ENCODE data around the gene GP1BB. TPM values are rescaled to one million over a fixed set of nuclear protein-coding genes. Genes with fewer than 3 reads are reported as not detected.

Gene GP1BB
- total RNA-seq, 1 donor from 2014 or later, result 5.7 TPM

DNA sequence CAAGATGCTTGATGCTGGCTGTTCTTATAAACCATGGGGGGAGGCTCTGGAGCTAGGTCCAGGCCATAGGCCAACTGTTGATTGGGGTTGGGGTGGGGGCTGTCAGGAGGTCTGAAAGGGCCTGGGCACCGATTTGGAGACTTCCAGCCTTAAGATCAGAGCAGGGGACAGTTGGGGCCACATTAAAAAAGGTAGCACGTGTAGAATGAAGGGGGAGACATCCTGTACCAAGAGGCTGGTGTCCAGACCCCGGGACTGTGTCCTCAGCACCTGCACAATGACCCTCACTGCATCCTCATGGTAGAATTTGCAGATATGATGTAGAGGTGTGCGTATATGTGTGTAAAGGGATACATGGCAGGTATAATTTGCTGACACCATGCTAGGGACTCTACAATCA lies 24.8 kb downstream of the GP1BB start:
- Mint-ChIP-seq H3K27ac (no peak overlapping the region), H3K27me3 (ENCODE audit: low read depth) (peaks cover 30% of the 10 kb centered on the region), H3K4me3 (no peak overlapping the region), H3K36me3 (no peaks in the 10 kb centered on the region), H3K9me3 (no peaks in the 10 kb centered on the region), H3K4me1 (peaks cover 5% of the 10 kb centered on the region)
- TF ChIP-seq, protein P1, sequence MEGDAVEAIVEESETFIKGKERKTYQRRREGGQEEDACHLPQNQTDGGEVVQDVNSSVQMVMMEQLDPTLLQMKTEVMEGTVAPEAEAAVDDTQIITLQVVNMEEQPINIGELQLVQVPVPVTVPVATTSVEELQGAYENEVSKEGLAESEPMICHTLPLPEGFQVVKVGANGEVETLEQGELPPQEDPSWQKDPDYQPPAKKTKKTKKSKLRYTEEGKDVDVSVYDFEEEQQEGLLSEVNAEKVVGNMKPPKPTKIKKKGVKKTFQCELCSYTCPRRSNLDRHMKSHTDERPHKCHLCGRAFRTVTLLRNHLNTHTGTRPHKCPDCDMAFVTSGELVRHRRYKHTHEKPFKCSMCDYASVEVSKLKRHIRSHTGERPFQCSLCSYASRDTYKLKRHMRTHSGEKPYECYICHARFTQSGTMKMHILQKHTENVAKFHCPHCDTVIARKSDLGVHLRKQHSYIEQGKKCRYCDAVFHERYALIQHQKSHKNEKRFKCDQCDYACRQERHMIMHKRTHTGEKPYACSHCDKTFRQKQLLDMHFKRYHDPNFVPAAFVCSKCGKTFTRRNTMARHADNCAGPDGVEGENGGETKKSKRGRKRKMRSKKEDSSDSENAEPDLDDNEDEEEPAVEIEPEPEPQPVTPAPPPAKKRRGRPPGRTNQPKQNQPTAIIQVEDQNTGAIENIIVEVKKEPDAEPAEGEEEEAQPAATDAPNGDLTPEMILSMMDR (IDR thresholded peaks at IDR 0.05; ENCODE audit: unreplicated experiment), result no peak
- DNase-seq (ENCODE audit: low spot score in 2 of 2, unreplicated experiment in 2 of 2), result no peak

DNA sequence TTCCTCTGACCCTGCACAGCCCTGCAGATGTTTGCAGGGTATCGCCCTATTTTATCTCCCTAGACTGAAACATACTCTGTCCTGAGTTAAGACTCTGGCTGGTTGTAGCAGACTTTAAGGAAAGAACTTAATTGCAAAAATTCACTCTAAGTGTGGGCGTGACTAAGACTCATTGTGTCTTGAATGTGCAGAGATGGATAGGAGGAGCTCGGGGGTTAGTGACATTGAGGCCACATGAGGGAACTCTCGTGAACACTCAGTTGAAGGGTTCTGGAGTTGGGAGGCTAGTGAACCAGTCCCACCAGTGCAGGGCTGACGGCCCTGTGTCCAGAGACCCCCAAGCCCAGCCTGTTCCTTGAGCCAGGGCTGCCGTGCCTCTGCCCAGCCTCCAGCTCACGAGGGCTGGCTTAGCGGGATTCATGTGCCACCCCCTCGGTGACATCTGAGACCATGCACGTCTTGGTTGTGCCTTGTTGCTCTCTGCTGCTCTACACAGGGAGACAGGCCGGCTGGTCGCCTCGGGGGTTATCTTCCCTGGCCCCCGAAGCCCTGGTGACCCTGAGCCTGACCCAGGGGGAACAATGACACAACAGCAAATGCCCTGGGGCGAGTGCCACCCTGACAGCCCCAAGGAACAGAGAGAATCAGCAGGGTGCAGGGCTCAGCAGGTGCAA lies 25.8 kb downstream of the GP1BB start:
- Mint-ChIP-seq H3K27me3 (ENCODE audit: low read depth) (peaks cover 39% of the 10 kb centered on the region), H3K4me1 (peaks cover 5% of the 10 kb centered on the region), H3K4me3 (no peak overlapping the region), H3K36me3 (no peaks in the 10 kb centered on the region), H3K27ac (no peak overlapping the region), H3K9me3 (no peaks in the 10 kb centered on the region)
- no peak for DNase-seq (ENCODE audit: low spot score in 2 of 2, unreplicated experiment in 2 of 2)
- TF ChIP-seq, protein P1 (IDR thresholded peaks at IDR 0.05; ENCODE audit: unreplicated experiment), result no peak

DNA sequence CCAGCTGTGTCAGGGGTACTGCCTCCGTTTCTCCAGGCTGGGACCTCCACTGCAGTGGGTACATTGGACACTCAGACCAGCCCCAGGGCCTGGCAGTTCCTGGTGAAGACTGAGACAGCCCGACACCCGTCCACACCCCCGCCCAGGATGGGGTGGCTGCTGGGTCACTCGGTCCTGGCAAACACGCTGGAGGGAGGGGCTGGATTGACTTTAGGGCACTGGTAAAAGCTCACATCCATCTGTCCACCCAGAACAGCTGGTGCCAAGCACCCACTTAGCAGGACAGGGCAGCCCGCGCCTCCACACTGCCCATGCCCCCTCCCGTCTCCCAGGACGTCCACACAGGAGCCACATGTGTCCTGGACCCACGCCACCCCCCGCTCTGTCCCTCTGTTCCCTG lies 26.5 kb downstream of the GP1BB start:
- Mint-ChIP-seq H3K4me3 (no peak overlapping the region), H3K4me1 (peaks cover 5% of the 10 kb centered on the region), H3K36me3 (no peaks in the 10 kb centered on the region), H3K27me3 (ENCODE audit: low read depth) (peaks cover 47% of the 10 kb centered on the region), H3K9me3 (no peaks in the 10 kb centered on the region), H3K27ac (no peak overlapping the region)
- TF ChIP-seq, protein P1 (IDR thresholded peaks at IDR 0.05; ENCODE audit: unreplicated experiment), result no peak
- DNase-seq (ENCODE audit: low spot score in 2 of 2, unreplicated experiment in 2 of 2), result no peak

DNA sequence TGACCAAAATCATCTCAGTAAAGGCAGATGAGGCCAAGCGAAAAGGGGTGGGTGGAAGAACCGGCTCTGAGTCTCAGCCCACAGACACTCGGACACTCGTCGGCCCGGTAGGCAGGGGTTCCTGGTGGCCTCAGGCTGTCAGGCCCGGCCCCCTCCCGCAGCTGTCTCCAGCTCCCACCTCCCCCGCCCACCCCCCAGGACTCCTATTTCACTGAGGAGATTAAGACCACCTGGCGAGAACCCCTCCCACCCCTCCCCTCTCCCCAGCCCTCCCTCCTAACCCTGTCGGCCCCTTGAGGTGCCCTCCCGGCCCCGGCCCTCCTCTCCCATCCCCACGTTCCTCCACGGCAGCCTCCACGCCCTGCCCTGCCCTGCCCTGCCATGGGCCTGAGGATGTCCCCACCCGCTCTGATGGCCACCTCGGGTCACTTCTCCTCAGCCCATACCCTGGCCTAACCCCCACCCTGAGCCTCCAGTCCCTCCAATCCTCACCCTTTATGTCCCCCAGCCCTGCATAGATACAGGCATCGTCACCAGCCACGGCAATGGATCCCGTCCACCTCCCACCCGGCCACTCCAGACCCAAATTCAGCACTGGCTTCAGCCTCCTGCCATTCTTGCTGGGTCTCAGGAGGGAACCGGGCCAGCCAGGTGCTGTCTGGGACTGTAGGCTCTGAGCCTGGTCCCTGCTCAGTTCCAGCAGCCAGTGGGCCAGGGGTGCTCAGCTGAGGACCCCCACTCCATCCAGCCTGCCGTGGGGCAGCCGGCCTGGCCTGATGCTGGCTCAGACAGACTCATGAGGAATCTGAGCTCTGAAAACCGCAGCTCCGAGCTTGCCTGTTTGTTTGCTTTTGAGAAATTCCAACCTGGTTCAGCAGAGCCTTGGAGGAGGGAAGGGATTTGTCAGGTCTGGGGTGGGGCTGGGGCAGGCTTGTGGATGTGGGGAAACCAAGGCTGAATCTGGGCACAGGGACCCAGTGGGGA lies 27.5 kb downstream of the GP1BB start:
- H3K36me3 Mint-ChIP-seq, result no peaks in the 10 kb centered on the region

DNA sequence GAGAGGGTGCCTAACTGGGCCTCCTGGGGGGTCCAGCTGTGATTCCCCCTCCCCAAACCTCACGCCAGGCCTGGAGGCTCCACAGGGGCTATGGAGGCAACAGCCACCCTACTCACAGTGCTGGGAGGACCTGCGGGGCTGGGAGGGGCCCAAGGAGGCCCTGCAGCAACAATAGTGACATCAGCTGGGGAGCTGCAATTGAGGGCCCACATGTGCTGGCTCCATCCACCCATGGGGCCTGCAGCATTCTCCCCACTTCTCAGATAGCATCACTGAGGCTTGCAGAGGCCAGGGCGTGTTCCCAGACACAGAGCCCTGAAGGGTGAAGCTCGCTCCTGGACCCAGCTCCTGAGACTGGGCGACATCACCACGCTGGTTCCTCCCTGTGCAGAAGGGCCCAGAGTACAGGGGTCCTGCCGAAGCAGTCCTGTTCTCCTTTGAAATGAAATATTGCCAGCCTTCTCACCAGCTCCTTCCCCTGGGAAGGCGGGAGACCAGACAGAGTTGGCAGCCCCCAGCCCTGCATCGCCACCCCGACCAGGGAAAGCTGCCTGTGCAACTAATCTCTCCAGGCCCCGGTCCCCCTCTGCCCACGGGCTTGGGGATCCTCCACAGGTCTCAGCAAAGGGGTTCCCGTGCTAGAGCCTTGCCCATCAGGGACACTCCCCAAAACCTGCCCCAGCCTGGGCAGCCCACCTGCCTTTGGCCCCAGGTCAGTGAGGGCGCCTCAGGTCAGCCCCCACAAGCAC lies 28.3 kb downstream of the GP1BB start:
- Mint-ChIP-seq H3K27ac (no peak overlapping the region), H3K27me3 (ENCODE audit: low read depth) (peaks cover 65% of the 10 kb centered on the region), H3K36me3 (no peaks in the 10 kb centered on the region), H3K4me3 (no peak overlapping the region), H3K9me3 (no peaks in the 10 kb centered on the region), H3K4me1 (peaks cover 12% of the 10 kb centered on the region)
- TF ChIP-seq, protein P1 (IDR thresholded peaks at IDR 0.05; ENCODE audit: unreplicated experiment), result no peak
- DNase-seq (ENCODE audit: low spot score in 2 of 2, unreplicated experiment in 2 of 2), result no peak

More for the DNA sequence above, 27.5 kb downstream of the GP1BB start:
- no peak overlapping the region for H3K4me3 Mint-ChIP-seq
- TF ChIP-seq, protein P1 (IDR thresholded peaks at IDR 0.05; ENCODE audit: unreplicated experiment), result no peak
- H3K27me3 Mint-ChIP-seq (ENCODE audit: low read depth), result peaks cover 56% of the 10 kb centered on the region
- no peaks in the 10 kb centered on the region for H3K9me3 Mint-ChIP-seq
- H3K4me1 Mint-ChIP-seq, result peaks cover 7% of the 10 kb centered on the region
- DNase-seq (ENCODE audit: low spot score in 2 of 2, unreplicated experiment in 2 of 2), result no peak
- no peak overlapping the region for H3K27ac Mint-ChIP-seq

Measured in mesothelial cell of epicardium (in vitro differentiated cells).